Panc1 (cell line): ENCODE data around the gene SLC44A1. TPM values are rescaled to one million over a fixed set of nuclear protein-coding genes. Genes with fewer than 3 reads are reported as not detected.

ENCODE experiments used
- ATAC-seq: fragments of 200-7000 bp; cut with Tn5 transposase; 2 replicates; pipeline ENCODE4 v1.9.1; 2020; ENCODE audit warnings: mild to moderate bottlenecking, moderate library complexity
- BruUV-seq: library from RNA; stranded (reverse); fragments of 400-500 nt; replicated peaks from 2 replicates; lab custom pipeline; 2021; lab: Mats Ljungman, UMichigan
- CTCF ChIA-PET: fragments of 300-600 bp; sonication (Branson Sonifier 250); formaldehyde crosslinking; loops from one replicate; lab custom pipeline; 2022; ENCODE audit warnings: antibody characterized with exemption; lab: Charles Lee
- POLR2A ChIA-PET: fragments of 300-600 bp; sonication (Branson Sonifier 250); formaldehyde crosslinking; loops from one replicate; lab custom pipeline; 2022; ENCODE audit warnings: antibody characterized with exemption; lab: Charles Lee
- DNase-seq: peaks from one replicate; pipeline ENCODE4 v3.0.0-alpha.2; 2010; ENCODE audit warnings: low read depth, low spot score
- H3K27ac ChIP-seq: 2 replicates; pipeline ENCODE4 v1.5.1; 2011; ENCODE audit warnings: mild to moderate bottlenecking, low read length, inconsistent platforms
- H3K27me3 ChIP-seq: fragments of 200-500 bp; sonication (Bioruptor generic); 2 replicates; pipeline ENCODE4 v1.6.0; 2014; ENCODE audit warnings: low read length, inconsistent platforms; ENCODE audit not compliant: control insufficient read depth, insufficient read depth
- H3K36me3 ChIP-seq: fragments of 200-500 bp; sonication (Bioruptor generic); 2 replicates; pipeline ENCODE4 v1.5.1; 2014; ENCODE audit warnings: inconsistent platforms, mild to moderate bottlenecking, low read length, moderate library complexity; ENCODE audit not compliant: control insufficient read depth, insufficient read depth
- H3K4me1 ChIP-seq: 2 replicates; pipeline ENCODE4 v1.5.1; 2011; ENCODE audit warnings: inconsistent platforms, mild to moderate bottlenecking, low read length, moderate library complexity; ENCODE audit not compliant: control insufficient read depth, insufficient read depth
- H3K4me3 ChIP-seq, 2 experiments: 2 replicates each; pipeline ENCODE4 v1.5.1; 2011 to 2012; ENCODE audit warnings: low read depth in 2 of 2, low read length in 2 of 2, mild to moderate bottlenecking in 2 of 2, inconsistent platforms in 1 of 2, moderate library complexity in 1 of 2
- H3K9me3 ChIP-seq: fragments of 200-500 bp; sonication (Bioruptor generic); 2 replicates; pipeline ENCODE4 v1.5.1; 2014; ENCODE audit warnings: low read depth, mild to moderate bottlenecking, inconsistent platforms, low read length, moderate library complexity; ENCODE audit not compliant: control insufficient read depth, insufficient read depth
- CTCF ChIP-seq: fragments of 450-650 bp; IDR thresholded peaks from 2 replicates; pipeline ENCODE4 v1.5.1; 2017; ENCODE audit warnings: mild to moderate bottlenecking
- POLR2AphosphoS5 ChIP-seq: IDR thresholded peaks from 2 replicates; pipeline ENCODE4 v1.6.1; 2012; ENCODE audit warnings: mild to moderate bottlenecking, low read depth, low read length, moderate library complexity
- SIN3A ChIP-seq: IDR thresholded peaks from 2 replicates; pipeline ENCODE4 v1.6.1; 2012; ENCODE audit warnings: low read depth, mild to moderate bottlenecking, low read length, moderate library complexity, borderline replicate concordance; ENCODE audit not compliant: insufficient read depth
- TCF7L2 ChIP-seq: IDR thresholded peaks from 2 replicates; pipeline ENCODE4 v1.6.1; 2011; ENCODE audit warnings: mild to moderate bottlenecking, low read depth, low read length, inconsistent platforms
- in situ Hi-C: cut with HindIII; loops from 2 replicates; pipeline ENCODE4 v1.10.0; 2016; ENCODE audit warnings: low sequenced_read_pairs, low pct_unique_long_range_greater_than_20kb
- intact Hi-C: fragments of 100-400 bp; cut with micrococcal nuclease; formaldehyde crosslinking; loops from one replicate; pipeline ENCODE4 v1.10.0; 2022; ENCODE audit not compliant: unreplicated experiment
- total RNA-seq: library from RNA; stranded (reverse); gene quantifications from one replicate; pipeline ENCODE4 v1.2.1, GENCODE V29; 2021; ENCODE audit not compliant: unreplicated experiment
- TF ChIP-seq, protein P1 (sequence below), 2 experiments: IDR thresholded peaks; 2 replicates each; pipeline ENCODE4 v1.6.1; 2011 to 2012; ENCODE audit warnings: low read depth in 2 of 2, control low read depth in 1 of 2, low read length in 1 of 2, mild to moderate bottlenecking in 1 of 2, moderate library complexity in 1 of 2; ENCODE audit not compliant: insufficient read depth in 1 of 2

Gene SLC44A1
- total RNA-seq, 1 experiment from 2014 or later: 8.7 TPM

- H3K27ac ChIP-seq: no peak overlapping the region
These were observed 52.0 kb downstream of the SLC44A1 start for GRCh38 chr9:105296445-105296844.

DNA sequence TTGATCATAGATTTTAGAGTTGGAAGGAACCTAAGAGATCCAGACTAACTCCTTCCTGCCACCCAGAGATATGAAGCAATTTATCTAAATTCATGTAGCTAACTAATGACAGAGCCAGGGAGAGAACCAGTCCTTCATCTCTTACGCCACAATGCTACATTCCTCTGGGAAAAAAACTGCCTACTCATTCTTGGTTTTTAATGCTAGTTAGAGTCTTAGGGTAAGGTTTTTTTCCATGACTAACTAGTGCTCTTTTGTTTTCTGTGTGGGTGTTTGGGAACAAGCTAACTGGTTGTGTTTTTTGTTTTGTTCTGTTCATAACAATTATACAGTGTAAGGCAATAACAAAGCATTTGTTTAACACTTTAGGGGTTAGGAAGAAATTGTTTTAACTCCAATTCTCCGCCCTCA is 52.4 kb downstream of the SLC44A1 start:
- no peak overlapping the region for H3K4me3 ChIP-seq
- in situ Hi-C loops (no loop called here), intact Hi-C loops (no loop called here)
- POLR2A ChIA-PET: no interaction called here
- H3K27ac ChIP-seq: no peak overlapping the region
- DNase-seq (no peak), ATAC-seq (no peak)
- no peaks in the 10 kb centered on the region for H3K9me3 ChIP-seq
- H3K4me1 ChIP-seq: no peaks in the 10 kb centered on the region
- H3K36me3 ChIP-seq: no peaks in the 10 kb centered on the region
- H3K27me3 ChIP-seq: no peaks in the 10 kb centered on the region
- CTCF ChIA-PET: no interaction called here
- TF ChIP-seq TCF7L2 (no peak), CTCF (no peak), POLR2AphosphoS5 (no peak), SIN3A (no peak)
- TF ChIP-seq, protein P1, sequence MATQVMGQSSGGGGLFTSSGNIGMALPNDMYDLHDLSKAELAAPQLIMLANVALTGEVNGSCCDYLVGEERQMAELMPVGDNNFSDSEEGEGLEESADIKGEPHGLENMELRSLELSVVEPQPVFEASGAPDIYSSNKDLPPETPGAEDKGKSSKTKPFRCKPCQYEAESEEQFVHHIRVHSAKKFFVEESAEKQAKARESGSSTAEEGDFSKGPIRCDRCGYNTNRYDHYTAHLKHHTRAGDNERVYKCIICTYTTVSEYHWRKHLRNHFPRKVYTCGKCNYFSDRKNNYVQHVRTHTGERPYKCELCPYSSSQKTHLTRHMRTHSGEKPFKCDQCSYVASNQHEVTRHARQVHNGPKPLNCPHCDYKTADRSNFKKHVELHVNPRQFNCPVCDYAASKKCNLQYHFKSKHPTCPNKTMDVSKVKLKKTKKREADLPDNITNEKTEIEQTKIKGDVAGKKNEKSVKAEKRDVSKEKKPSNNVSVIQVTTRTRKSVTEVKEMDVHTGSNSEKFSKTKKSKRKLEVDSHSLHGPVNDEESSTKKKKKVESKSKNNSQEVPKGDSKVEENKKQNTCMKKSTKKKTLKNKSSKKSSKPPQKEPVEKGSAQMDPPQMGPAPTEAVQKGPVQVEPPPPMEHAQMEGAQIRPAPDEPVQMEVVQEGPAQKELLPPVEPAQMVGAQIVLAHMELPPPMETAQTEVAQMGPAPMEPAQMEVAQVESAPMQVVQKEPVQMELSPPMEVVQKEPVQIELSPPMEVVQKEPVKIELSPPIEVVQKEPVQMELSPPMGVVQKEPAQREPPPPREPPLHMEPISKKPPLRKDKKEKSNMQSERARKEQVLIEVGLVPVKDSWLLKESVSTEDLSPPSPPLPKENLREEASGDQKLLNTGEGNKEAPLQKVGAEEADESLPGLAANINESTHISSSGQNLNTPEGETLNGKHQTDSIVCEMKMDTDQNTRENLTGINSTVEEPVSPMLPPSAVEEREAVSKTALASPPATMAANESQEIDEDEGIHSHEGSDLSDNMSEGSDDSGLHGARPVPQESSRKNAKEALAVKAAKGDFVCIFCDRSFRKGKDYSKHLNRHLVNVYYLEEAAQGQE (IDR thresholded peaks at IDR 0.05; ENCODE audit: insufficient read depth in 1 of 2, low read depth in 2 of 2, low read length in 1 of 2): no peak
- no TSS peak for BruUV-seq

More at GRCh38 chr9:105296445-105296844, 52.0 kb downstream of the SLC44A1 start:
- Histone ChIP-seq H3K9me3 (no peaks in the 10 kb centered on the region), H3K27me3 (no peaks in the 10 kb centered on the region), H3K4me3 (no peak overlapping the region), H3K4me1 (no peaks in the 10 kb centered on the region), H3K36me3 (no peaks in the 10 kb centered on the region)
- intact Hi-C loops (no loop called here), in situ Hi-C loops (no loop called here)
- DNase-seq (no peak), ATAC-seq (no peak)
- no peak for TF ChIP-seq TCF7L2
- TF ChIP-seq, protein P1 (IDR thresholded peaks at IDR 0.05; ENCODE audit: insufficient read depth in 1 of 2, low read depth in 2 of 2, low read length in 1 of 2): no peak
- TF ChIP-seq CTCF: no peak
- TF ChIP-seq POLR2AphosphoS5: no peak
- TF ChIP-seq SIN3A: no peak
- ChIA-PET CTCF (no interaction called here), POLR2A (no interaction called here)
- BruUV-seq: no TSS peak
